AG04450 (cell line): Measurements from ENCODE around the gene CFAP58. TPM values are rescaled to one million over a fixed set of nuclear protein-coding genes. Genes with fewer than 3 reads are reported as not detected.

Experiments used
- CTCF ChIA-PET: fragments of 300-600, 350-600 bp; formaldehyde crosslinking; extraction: SDS; loops from one replicate; lab custom pipeline; 2022; ENCODE audit warnings: antibody characterized with exemption, inconsistent platforms; lab: Charles Lee
- POLR2A ChIA-PET: fragments of 350-600 bp; formaldehyde crosslinking; extraction: SDS; loops from one replicate; lab custom pipeline; 2021; ENCODE audit warnings: antibody characterized with exemption, inconsistent platforms; lab: Yijun Ruan, JAX
- DNase-seq: peaks from one replicate; pipeline ENCODE4 v3.0.0-alpha.2; 2011; ENCODE audit warnings: low read depth, low spot score
- H3K27ac ChIP-seq: one replicate; pipeline ENCODE4 v1.5.1; 2012; ENCODE audit warnings: low read depth, low read length, control low read depth
- H3K27me3 ChIP-seq: one replicate; pipeline ENCODE4 v1.6.0; 2012; ENCODE audit warnings: low read length; ENCODE audit not compliant: control insufficient read depth, insufficient read depth
- H3K4me3 ChIP-seq: 2 replicates; pipeline ENCODE4 v1.5.1; 2011; ENCODE audit warnings: mild to moderate bottlenecking, low read depth, low read length, control low read depth
- H3K9me3 ChIP-seq: 2 replicates; pipeline ENCODE4 v1.5.1; 2012; ENCODE audit warnings: low read length; ENCODE audit not compliant: control insufficient read depth, insufficient read depth
- polyA plus RNA-seq: library from polyadenylated mRNA; depleted of rRNA; stranded (reverse); fragments of >200 nt; gene quantifications from 2 replicates; pipeline ENCODE4 v1.2.3, GENCODE V29; 2011
- TF ChIP-seq, protein P1 (sequence below): IDR thresholded peaks from 2 replicates; pipeline ENCODE4 v1.5.1; 2011; ENCODE audit warnings: low read depth, low read length, control low read depth, inconsistent platforms

CFAP58 gene
- polyA plus RNA-seq, 1 experiment, result 0.51 TPM

DNA sequence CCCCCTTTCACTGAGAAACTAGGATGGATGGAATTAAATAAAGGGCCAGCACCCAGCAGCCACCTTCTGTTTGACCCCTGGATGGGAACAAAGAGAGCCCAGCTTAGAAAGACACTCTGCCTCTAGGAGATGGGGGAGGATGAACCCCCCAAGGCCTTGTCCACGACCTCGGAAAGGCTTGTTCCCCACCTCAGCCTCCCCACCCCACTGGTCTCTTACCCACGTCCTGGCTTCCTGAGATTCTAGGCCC is 25.1 kb upstream of the CFAP58 start:
- Histone ChIP-seq H3K27me3 (no peaks in the 10 kb centered on the region), H3K27ac (peak overlapping the region; percentile 96), H3K4me3 (peak overlapping the region; percentile 57), H3K9me3 (no peaks in the 10 kb centered on the region)
- CTCF ChIA-PET, result interaction anchor here (1.4 to 5.5 kb wide), 3 partner anchors 22 to 36 kb away, joined by 3 to 35 read pairs (median 5); partner anchors contain the start of gene CFAP58
- no peak for DNase-seq
- POLR2A ChIA-PET, result interaction anchor here (0.6 to 1.4 kb wide), 3 partner anchors 10 to 117 kb away, joined by 3 read pairs; partner anchors contain the start of gene ITPRIP
- TF ChIP-seq, protein P1, sequence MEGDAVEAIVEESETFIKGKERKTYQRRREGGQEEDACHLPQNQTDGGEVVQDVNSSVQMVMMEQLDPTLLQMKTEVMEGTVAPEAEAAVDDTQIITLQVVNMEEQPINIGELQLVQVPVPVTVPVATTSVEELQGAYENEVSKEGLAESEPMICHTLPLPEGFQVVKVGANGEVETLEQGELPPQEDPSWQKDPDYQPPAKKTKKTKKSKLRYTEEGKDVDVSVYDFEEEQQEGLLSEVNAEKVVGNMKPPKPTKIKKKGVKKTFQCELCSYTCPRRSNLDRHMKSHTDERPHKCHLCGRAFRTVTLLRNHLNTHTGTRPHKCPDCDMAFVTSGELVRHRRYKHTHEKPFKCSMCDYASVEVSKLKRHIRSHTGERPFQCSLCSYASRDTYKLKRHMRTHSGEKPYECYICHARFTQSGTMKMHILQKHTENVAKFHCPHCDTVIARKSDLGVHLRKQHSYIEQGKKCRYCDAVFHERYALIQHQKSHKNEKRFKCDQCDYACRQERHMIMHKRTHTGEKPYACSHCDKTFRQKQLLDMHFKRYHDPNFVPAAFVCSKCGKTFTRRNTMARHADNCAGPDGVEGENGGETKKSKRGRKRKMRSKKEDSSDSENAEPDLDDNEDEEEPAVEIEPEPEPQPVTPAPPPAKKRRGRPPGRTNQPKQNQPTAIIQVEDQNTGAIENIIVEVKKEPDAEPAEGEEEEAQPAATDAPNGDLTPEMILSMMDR, result no peak

DNA sequence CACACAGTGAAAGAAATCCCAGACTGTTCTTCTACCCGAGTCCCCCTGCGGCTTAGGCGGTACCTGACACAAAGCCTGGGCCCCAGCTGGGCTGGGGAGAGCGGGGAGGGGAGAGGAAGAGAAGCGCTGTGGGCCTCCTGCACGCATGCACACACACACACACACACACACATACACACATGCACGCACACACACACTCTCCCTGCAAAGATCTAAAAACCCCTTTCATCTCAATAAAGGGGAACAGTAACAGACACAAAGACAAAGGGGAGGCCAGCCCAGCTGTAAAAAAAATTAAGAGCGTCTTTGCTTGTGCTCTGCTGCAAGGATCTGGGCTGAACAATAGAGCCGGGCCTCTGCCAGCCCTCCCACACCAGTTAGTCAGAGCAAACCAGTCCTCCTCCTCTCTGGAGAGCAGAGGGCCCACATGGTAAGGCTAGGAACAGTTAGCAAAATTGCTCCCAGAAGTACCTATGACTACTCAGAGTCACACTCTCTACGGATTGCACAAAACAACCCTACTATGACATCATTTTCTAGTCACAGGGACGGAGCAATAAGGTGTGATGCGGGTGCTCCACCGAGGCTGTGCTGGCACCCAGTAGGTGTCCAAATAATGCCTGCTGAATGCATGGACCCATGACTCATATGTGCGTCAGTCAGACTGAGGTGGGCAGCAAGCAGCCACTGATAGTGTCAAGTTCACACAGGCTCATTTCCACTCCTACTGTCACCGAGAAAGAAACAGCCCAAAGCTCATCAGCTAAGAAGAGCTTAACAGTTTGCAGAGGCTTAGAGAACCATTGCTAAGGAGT is 24.5 kb upstream of the CFAP58 start:
- CTCF ChIA-PET, result interaction anchor here (1.2 to 2.1 kb wide), 4 partner anchors 20 to 37 kb away, joined by 4 to 13 read pairs (median 4); no protein-coding TSS in a partner anchor
- TF ChIP-seq, protein P1, result no peak
- no peak for DNase-seq
- peak overlapping the region; percentile 57 for H3K4me3 ChIP-seq
- no peaks in the 10 kb centered on the region for H3K27me3 ChIP-seq
- H3K9me3 ChIP-seq, result no peaks in the 10 kb centered on the region
- peak overlapping the region; percentile 96 for H3K27ac ChIP-seq
- POLR2A ChIA-PET, result interaction anchor here (0.6 to 1.6 kb wide), 4 partner anchors 9 to 116 kb away, joined by 3 to 8 read pairs (median 4); partner anchors contain the start of gene ITPRIP

DNA sequence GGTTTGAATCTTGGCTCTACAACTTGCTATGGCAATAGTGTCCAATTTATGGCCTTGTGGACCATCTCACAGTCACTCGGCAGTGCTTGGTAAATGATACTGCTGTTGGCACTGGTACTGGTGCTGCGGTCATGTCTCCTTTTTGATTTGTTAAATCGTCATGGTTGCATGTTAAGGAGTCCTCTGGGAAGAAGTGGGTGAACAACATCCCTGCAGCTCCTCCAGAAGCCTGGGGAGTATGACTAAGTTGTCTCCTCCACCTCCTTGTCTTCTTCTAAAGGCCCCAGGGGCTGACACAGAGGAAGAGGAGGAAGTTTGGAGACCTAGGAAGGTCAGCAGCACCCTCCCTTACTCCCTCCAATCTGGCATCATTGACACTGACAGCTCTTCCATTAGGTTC is 23.9 kb upstream of the CFAP58 start:
- ChIA-PET POLR2A (interaction anchor here (1.1 to 1.6 kb wide), 4 partner anchors 9 to 29 kb away, joined by 3 to 8 read pairs (median 5); partner anchors contain the start of gene ITPRIP), CTCF (interaction anchor here (0.6 to 2.1 kb wide), 5 partner anchors 19 to 39 kb away, joined by 4 to 13 read pairs (median 4); no protein-coding TSS in a partner anchor)
- no peaks in the 10 kb centered on the region for H3K27me3 ChIP-seq
- peak overlapping the region; percentile 96 for H3K27ac ChIP-seq
- H3K4me3 ChIP-seq, result peak overlapping the region; percentile 57
- TF ChIP-seq, protein P1, result no peak
- no peak for DNase-seq
- no peaks in the 10 kb centered on the region for H3K9me3 ChIP-seq

DNA sequence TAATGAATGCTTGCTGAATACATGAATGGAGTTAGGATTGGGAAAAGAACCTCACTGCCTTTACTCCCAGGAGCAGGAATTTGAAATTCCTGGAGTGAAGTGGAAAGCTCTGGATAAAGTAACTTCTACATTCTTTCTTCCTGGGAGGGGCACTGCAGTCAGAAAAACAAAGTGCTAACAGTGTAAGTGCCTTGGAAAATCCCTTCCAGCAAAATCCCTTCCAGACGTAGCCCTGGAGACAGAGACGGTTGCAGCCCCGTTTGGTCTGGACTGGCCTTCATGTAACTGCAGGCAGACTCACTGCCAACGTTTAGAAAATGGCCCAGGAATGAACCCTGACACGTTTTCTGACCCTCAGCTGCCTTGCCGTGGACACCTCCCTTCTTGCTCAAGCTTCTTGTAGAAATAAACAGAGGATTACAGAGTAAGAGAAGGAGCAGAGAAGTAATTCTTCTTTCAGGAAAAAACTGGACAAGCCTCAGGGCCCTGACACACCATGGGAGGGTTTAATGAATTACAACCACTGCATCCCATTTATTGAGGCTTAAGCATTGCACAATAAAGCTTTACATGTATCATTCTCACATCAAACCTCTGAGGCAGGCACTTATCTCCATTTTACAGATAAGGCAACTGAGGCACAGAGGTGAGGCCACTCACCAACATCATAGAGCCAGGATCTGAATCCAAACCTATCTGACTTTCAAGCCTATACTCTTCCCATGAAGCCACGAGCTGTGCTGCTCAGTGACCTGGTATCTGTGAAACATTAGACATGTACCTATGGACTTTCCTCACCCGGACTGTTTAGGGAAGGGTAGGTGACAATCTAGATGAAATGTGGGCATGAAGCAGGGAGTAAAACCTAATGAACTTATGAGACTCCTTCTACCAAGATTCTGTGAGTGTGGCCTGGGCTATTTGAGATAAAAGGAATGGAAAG is 23.2 kb upstream of the CFAP58 start:
- TF ChIP-seq, protein P1, result no peak
- ChIA-PET POLR2A (interaction anchor here (0.6 to 1.6 kb wide), 5 partner anchors 8 to 463 kb away, joined by 3 to 8 read pairs (median 4); partner anchors contain the start of gene ITPRIP), CTCF (interaction anchor here (0.6 to 2.1 kb wide), 6 partner anchors 19 to 39 kb away, joined by 3 to 13 read pairs (median 4); partner anchors contain the start of gene CFAP58)
- peak overlapping the region; percentile 96 for H3K27ac ChIP-seq
- DNase-seq, result no peak
- peak overlapping the region; percentile 57 for H3K4me3 ChIP-seq
- H3K9me3 ChIP-seq, result no peaks in the 10 kb centered on the region
- no peaks in the 10 kb centered on the region for H3K27me3 ChIP-seq
